Activated CD8-positive, alpha-beta memory T cell treated with anti-CD3 and anti-CD28 coated beads, Interleukin-2, amount 10 ng/mL, durations not matched to agents 7 days and 5 days (primary cell): ENCODE data around the gene NOL3. TPM values are rescaled to one million over a fixed set of nuclear protein-coding genes. Genes with fewer than 3 reads are reported as not detected.
A peak's percentile ranks its signal among the peaks of the same experiment; 100 is the strongest.

Experiments used
- ATAC-seq: fragments of 150-1000 bp; cut with Tn5 transposase; one replicate; pipeline ENCODE4 v1.10.0; 2021; ENCODE audit warnings: moderate library complexity
- CTCF ChIA-PET: fragments of 350-600 bp; sonication (Branson Sonifier 250); formaldehyde crosslinking; loops from one replicate; lab custom pipeline; 2021; ENCODE audit warnings: antibody characterized with exemption; lab: Charles Lee
- DNase-seq: peaks from one replicate; pipeline ENCODE4 v3.0.0-alpha.2; 2020
- H3K27ac Mint-ChIP-seq: one replicate; pipeline ENCODE4 v1.8.0; 2021; ENCODE audit warnings: mild to moderate bottlenecking, mixed read lengths
- H3K27me3 Mint-ChIP-seq: one replicate; pipeline ENCODE4 v1.8.0; 2021; ENCODE audit warnings: mixed read lengths
- H3K36me3 Mint-ChIP-seq: one replicate; pipeline ENCODE4 v1.8.0; 2021; ENCODE audit warnings: mild to moderate bottlenecking, mixed read lengths
- H3K4me1 Mint-ChIP-seq: one replicate; pipeline ENCODE4 v1.8.0; 2021; ENCODE audit warnings: mixed read lengths
- H3K4me3 Mint-ChIP-seq: one replicate; pipeline ENCODE4 v1.8.0; 2021; ENCODE audit warnings: mild to moderate bottlenecking, moderate library complexity, mixed read lengths
- H3K9me3 Mint-ChIP-seq: one replicate; pipeline ENCODE4 v1.8.0; 2022; ENCODE audit warnings: low read depth, mixed read lengths
- microRNA-seq: library from miRNA; unstranded; fragments of <30 nt; microRNA quantifications from one replicate; pipeline ENCODE4 v1.2.0, GENCODE V29; 2022
- total RNA-seq, 2 experiments: library from RNA; stranded (reverse); gene quantifications; one replicate each; pipeline ENCODE4 v1.2.3, GENCODE V29; 2021

The NOL3 gene
- total RNA-seq, 2 experiments from 2014 or later: 3.3 to 10.3 TPM

DNA sequence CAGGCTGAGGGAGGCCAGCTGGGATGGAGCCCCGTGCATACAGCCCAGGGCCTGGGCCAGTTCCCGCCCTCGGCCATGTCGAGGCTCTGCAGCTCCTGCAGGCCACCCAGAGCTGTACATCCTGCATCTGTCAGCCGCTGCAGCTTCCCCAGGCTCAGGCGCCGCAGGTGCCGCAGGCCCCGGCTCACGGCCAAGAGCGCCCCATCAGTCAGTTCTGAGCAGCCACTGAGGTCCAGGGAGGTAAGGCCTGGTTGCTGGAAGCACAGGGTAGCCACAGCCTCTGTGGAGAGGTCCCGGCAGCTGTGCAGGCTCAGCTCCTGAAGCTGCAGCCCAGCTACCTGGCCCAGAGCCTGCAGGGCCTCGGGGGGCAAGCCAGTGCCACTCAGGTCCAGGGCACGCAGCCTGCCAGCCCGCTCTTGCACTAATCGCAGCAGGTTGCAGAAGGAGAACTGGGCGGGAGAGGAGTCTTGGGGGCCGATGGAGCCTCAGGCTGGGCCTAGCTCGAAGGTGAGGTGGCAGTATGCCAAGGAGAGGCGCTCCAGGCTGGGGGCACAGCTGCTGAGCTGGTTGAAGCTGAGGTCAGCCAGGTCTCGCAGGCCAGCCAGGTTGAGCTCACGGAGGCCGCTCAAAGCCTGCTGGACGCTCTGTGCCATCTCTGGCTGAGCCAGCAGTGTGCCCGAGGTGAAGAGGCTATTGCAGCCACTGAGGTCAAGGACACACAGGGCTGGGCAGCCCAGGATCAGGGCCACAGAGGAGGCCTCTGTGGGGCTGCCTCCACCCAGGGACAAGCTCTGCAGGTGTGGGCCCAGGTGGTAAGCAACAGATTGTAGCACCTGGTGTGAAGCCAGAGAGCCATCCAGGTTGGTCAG is 40.0 kb downstream of the NOL3 start:
- no peaks in the 10 kb centered on the region for H3K9me3 Mint-ChIP-seq
- no peak overlapping the region for H3K27ac Mint-ChIP-seq
- CTCF ChIA-PET: interaction anchor here (0.8 to 1.0 kb wide), 2 partner anchors 13 to 37 kb away, joined by 3 read pairs; partner anchors contain the start of gene FHOD1
- ATAC-seq: no peak
- H3K4me3 Mint-ChIP-seq: no peak overlapping the region
- no peak for DNase-seq
- H3K36me3 Mint-ChIP-seq: no peaks in the 10 kb centered on the region
- no peaks in the 10 kb centered on the region for H3K4me1 Mint-ChIP-seq
- H3K27me3 Mint-ChIP-seq: no peaks in the 10 kb centered on the region

DNA sequence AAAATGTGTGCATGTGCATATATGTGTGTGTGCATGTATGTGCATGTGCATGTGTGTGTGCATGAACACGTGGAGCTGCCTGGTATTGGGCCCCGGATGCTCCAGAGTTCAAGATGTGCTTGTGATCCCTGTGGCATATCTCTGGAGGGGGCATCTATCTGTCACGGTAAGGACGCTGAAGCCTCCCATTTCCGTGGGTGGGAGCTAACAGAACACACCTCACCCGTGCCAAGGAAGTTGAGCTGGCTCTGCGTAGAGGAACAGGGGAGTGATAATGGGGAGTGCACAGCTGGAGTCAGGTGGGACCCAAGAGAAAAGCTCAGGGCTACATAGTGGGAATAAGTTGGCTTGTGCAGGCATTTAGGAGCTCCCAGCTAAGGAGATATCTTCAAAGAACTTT is 41.3 kb downstream of the NOL3 start:
- no peak for ATAC-seq
- no peak overlapping the region for H3K4me3 Mint-ChIP-seq
- H3K27me3 Mint-ChIP-seq: no peaks in the 10 kb centered on the region
- CTCF ChIA-PET: interaction anchor here (0.8 to 1.3 kb wide), 2 partner anchors 12 to 67 kb away, joined by 3 to 4 read pairs; no protein-coding TSS in a partner anchor
- no peaks in the 10 kb centered on the region for H3K4me1 Mint-ChIP-seq
- no peak overlapping the region for H3K27ac Mint-ChIP-seq
- no peaks in the 10 kb centered on the region for H3K36me3 Mint-ChIP-seq
- H3K9me3 Mint-ChIP-seq: no peaks in the 10 kb centered on the region
- no peak for DNase-seq

DNA sequence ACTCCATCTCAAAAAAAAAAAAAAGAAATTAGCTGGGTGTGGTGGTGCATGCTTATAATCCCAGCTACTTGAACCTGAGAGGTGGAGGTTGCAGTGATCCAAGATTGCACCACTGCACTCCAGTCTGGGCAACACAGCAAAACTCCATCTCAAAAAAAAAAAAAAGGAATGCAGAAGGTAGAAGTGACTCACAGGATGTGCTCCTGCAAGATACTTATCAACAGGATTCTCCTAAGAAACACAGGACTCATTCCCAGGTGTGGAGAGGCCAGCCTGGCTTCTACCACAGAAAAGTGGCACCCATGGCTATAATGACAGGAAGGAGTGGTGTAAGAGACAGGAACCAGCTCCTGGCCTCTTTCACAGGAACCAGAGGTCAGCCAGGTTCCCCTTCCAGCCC is 42.4 kb downstream of the NOL3 start:
- no peaks in the 10 kb centered on the region for H3K9me3 Mint-ChIP-seq
- H3K36me3 Mint-ChIP-seq: no peaks in the 10 kb centered on the region
- no peak overlapping the region for H3K27ac Mint-ChIP-seq
- no peaks in the 10 kb centered on the region for H3K27me3 Mint-ChIP-seq
- no peak for ATAC-seq
- DNase-seq: no peak
- CTCF ChIA-PET: interaction anchor here (1.1 kb wide), 1 partner anchor 603 kb away, joined by 3 read pairs; no protein-coding TSS in a partner anchor
- no peaks in the 10 kb centered on the region for H3K4me1 Mint-ChIP-seq
- H3K4me3 Mint-ChIP-seq: no peak overlapping the region

DNA sequence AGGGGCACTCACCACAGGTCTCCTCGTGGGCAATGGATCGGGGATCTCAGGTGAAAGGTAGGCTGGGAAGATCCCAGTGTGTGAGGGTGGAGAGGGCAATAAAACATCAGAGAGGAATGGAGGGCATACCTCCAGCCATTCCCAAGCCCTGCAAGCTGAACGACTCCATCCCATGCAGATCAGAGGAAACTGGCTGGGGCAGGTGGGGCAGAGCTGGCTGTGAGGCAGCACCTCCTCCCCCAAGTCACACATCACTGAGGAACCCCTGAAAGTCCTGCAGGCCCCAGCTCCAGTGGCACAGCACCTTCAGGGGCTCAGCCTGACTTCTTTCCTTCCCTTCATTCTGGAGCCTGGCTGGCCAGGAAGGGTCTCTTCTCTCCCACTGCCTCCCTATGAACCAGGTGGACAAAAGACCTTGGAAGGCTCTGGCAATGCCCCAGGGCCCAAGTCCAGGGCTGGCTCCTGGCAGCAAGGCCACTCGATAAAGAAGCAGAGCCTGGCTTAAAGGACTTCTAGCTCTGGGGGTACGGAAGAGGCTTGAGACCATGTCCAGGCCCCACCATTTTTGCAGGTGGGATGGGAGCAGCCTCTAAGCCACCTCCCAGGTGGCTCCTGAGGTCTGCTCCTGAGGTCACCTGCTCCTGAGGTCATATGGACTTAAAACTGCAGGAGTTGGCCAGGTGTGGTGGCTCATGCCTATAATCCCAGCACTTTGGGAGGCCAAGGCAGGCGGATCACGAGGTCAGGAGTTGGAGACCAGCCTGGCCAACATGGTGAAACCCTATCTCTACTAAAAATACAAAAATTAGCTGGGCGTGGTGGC is 43.1 kb downstream of the NOL3 start:
- Mint-ChIP-seq H3K36me3 (no peaks in the 10 kb centered on the region), H3K9me3 (no peaks in the 10 kb centered on the region), H3K27me3 (no peaks in the 10 kb centered on the region), H3K27ac (no peak overlapping the region), H3K4me3 (no peak overlapping the region), H3K4me1 (no peaks in the 10 kb centered on the region)
- CTCF ChIA-PET: interaction anchor here (1.1 kb wide), 1 partner anchor 603 kb away, joined by 3 read pairs; no protein-coding TSS in a partner anchor
- ATAC-seq: no peak
- no peak for DNase-seq

DNA sequence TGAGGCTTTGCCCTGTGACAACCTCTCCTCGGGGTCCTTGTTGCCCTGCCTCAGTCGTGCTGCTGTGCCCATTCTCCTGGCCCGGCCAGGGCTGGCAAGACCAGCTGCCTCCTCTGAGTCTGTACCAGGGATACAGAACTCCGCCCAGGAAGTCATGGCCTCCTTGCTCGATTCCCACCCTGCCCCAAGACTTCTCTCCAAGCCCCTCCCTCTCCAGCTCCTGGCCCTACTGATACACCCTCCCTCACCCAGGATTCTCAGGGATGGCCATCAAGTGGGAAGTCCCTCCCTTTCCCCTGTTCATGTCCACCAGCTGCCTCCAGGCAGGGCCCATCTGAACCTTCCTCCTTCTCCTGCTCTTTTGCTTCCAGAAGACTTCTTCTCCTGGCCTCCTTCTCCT is 45.4 kb downstream of the NOL3 start:
- Mint-ChIP-seq H3K36me3 (no peaks in the 10 kb centered on the region), H3K27ac (no peak overlapping the region), H3K4me3 (no peak overlapping the region), H3K4me1 (no peaks in the 10 kb centered on the region), H3K9me3 (no peaks in the 10 kb centered on the region), H3K27me3 (no peaks in the 10 kb centered on the region)
- DNase-seq (no peak), ATAC-seq (no peak)
- CTCF ChIA-PET: no interaction called here

DNA sequence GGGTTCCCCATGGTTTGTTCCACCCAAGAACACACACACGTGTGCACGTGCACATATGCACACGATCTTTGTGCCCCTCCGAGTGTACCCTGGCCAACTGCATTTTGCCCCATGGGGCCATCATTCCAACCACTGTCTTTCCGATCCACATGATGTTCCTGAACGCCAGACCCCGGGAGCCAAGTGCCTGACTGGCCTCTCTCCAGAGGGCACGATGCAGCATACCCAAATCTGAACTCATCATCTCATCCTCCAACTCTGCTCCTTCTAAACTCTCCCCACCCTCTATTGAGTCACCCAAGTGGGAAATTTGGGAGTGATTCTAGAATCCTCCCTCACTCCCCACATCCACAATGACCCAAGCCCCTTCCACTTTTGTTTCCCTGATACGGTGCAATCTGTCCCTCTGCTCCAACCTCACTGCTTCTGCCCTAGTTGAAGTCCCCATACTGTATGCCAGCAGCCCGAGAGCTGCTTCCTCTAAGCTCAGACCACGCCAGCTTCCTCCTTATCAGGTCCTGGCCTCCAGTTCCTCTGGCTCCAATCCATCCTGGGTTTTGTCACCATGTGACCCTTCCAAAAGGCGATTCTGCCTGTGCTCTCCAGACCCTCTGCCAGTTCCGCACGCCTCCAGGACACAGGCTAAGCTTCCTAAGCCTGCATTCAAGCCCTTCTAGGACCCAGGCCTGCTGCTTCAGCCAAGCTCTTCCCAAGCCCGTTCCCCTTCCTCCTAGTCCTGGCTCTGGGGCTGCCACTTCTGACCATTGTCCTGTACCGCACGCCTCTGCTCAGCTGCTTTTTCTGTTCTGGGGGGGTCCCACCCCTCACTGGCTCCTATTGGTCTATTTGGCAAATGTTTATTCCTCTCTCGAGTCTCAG is 46.5 kb downstream of the NOL3 start:
- Mint-ChIP-seq H3K36me3 (no peaks in the 10 kb centered on the region), H3K27ac (no peak overlapping the region), H3K4me3 (no peak overlapping the region), H3K9me3 (no peaks in the 10 kb centered on the region), H3K27me3 (no peaks in the 10 kb centered on the region), H3K4me1 (no peaks in the 10 kb centered on the region)
- CTCF ChIA-PET: interaction anchor here (1.5 kb wide), 1 partner anchor 10 kb away, joined by 3 read pairs; the partner anchor contains the start of gene TMEM208
- ATAC-seq (no peak), DNase-seq (no peak)

DNA sequence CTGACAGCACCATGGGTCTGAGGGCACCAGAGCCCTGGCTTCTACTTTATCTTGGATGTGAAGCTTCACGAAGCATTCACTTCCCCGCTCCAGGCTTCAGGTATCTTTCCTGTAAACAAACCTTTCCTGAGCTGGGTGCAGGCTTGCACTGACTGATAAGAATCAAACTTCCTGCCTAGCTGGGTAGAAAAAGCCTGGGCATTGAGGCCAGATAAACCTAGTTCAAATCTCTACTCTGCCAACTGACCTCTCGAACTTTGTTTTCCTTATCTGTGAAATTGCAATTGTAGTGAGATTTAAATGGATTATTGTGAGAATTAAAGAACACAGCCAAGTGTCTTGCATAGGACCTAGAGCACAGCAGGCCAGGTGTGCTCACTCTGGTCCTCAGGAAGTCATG is 53.7 kb downstream of the NOL3 start:
- CTCF ChIA-PET: interaction anchor here (1.0 to 1.5 kb wide), 4 partner anchors 12 to 69 kb away, joined by 3 to 4 read pairs (median 4); no protein-coding TSS in a partner anchor
- Mint-ChIP-seq H3K4me3 (no peak overlapping the region), H3K27me3 (no peaks in the 10 kb centered on the region), H3K9me3 (no peaks in the 10 kb centered on the region), H3K36me3 (peaks cover 3% of the 10 kb centered on the region), H3K4me1 (peaks cover 50% of the 10 kb centered on the region), H3K27ac (peak overlapping the region; percentile 13)
- DNase-seq (no peak), ATAC-seq (no peak)

Small RNAs within 50 kb of the gene (microRNA-seq; reads per million reads assigned to microRNA genes)
- 26.4 reads per million, percentile 47 among the genes with 10 or more reads in this experiment for gene MIR328

Other genes starting within 250 kb of the NOL3 start
- 1 to 10 TPM in 1 of 2 experiments, under 1 TPM in 1; 0.55 to 2.5 TPM for gene RRAD, start 245.0 kb upstream of the NOL3 start, total RNA-seq
- gene CIAO2B, start 236.1 kb upstream of the NOL3 start, total RNA-seq: 100 to 1,000 TPM; 124 to 131 TPM
- gene CES2, start 235.0 kb upstream of the NOL3 start, total RNA-seq: 10 to 100 TPM; 34.1 to 35.5 TPM
- 1 to 10 TPM; 2.3 to 4.5 TPM for gene CES3, start 209.3 kb upstream of the NOL3 start, total RNA-seq
- 10 to 100 TPM in 1 of 2 experiments, 1 to 10 TPM in 1; 8.1 to 11.7 TPM for gene CES4A, start 181.9 kb upstream of the NOL3 start, total RNA-seq
- 100 to 1,000 TPM; 180 to 196 TPM for gene CBFB, start 141.4 kb upstream of the NOL3 start, total RNA-seq
- 10 to 100 TPM; 14.2 to 15.2 TPM for gene PHAF1, start 60.6 kb upstream of the NOL3 start, total RNA-seq
- 1 to 10 TPM; 5.6 to 7.9 TPM for gene B3GNT9, start 19.5 kb upstream of the NOL3 start, total RNA-seq
- 10 to 100 TPM; 36.4 to 52.6 TPM for gene TRADD, start 10.6 kb upstream of the NOL3 start, total RNA-seq
- gene FBXL8, start 10.6 kb upstream of the NOL3 start, total RNA-seq: 10 to 100 TPM; 15.7 to 24.5 TPM
- gene HSF4, start 5.8 kb upstream of the NOL3 start, total RNA-seq: 10 to 100 TPM; 15.0 to 43.7 TPM
- 10 to 100 TPM; 38.6 to 56.0 TPM for gene MATCAP1, start 13.4 kb downstream of the NOL3 start, total RNA-seq
- not detected for gene EXOC3L1, start 19.6 kb downstream of the NOL3 start, total RNA-seq
- gene E2F4, start 21.6 kb downstream of the NOL3 start, total RNA-seq: 100 to 1,000 TPM; 147 to 148 TPM
- 1 to 10 TPM; 6.2 to 9.8 TPM for gene ELMO3, start 28.6 kb downstream of the NOL3 start, total RNA-seq
- gene TMEM208, start 56.6 kb downstream of the NOL3 start, total RNA-seq: 10 to 100 TPM; 32.3 to 39.7 TPM
- gene FHOD1, start 76.9 kb downstream of the NOL3 start, total RNA-seq: 100 to 1,000 TPM; 101 to 111 TPM
- 1 to 10 TPM; 5.4 to 6.2 TPM for gene SLC9A5, start 78.4 kb downstream of the NOL3 start, total RNA-seq
- gene PLEKHG4, start 109.0 kb downstream of the NOL3 start, total RNA-seq: 10 to 100 TPM in 1 of 2 experiments, 1 to 10 TPM in 1; 7.7 to 12.8 TPM
- gene KCTD19, start 156.2 kb downstream of the NOL3 start, total RNA-seq: 1 to 10 TPM; 1.1 to 3.3 TPM
- gene LRRC36, start 156.3 kb downstream of the NOL3 start, total RNA-seq: 1 to 10 TPM in 1 of 2 experiments, under 1 TPM in 1; 0.45 to 1.0 TPM
- not detected for gene TPPP3, start 223.0 kb downstream of the NOL3 start, total RNA-seq
- under 1 TPM; 0.41 to 0.49 TPM for gene ZDHHC1, start 245.9 kb downstream of the NOL3 start, total RNA-seq